Motor neuron (in vitro differentiated cells): ENCODE measurements around the gene SLC39A11. TPM values are rescaled to one million over a fixed set of nuclear protein-coding genes. Genes with fewer than 3 reads are reported as not detected.
"Not testable (repeated sequence)": the region's sequence is repeated elsewhere in the genome, so short reads cannot be mapped to it uniquely, and the experiment has no call there.

Experiments used
- ATAC-seq, 8 experiments: fragments of 200-7000 bp; cut with Tn5 transposase; replicated peaks in 6 of 8; 2 replicates each; pipeline ENCODE4 v1.8.0; 2021; ENCODE audit warnings: mild to moderate bottlenecking in 8 of 8, moderate library complexity in 8 of 8
- H3K27ac ChIP-seq, 2 donors: fragments of 250-450 bp; sonication (Bioruptor Pico); 2 replicates each; pipeline ENCODE4 v1.9.0; 2021; ENCODE audit warnings: antibody characterized with exemption in 2 of 2, mild to moderate bottlenecking in 2 of 2, moderate library complexity in 1 of 2
- H3K4me1 ChIP-seq, 2 donors: fragments of 250-450 bp; sonication (Bioruptor Pico); replicated peaks in 1 of 2; 2 replicates each; pipeline ENCODE4 v1.6.1; 2021; ENCODE audit warnings: antibody characterized with exemption in 2 of 2, mild to moderate bottlenecking in 2 of 2, moderate library complexity in 1 of 2
- H3K4me3 ChIP-seq, 5 donors: fragments of 250-450 bp; sonication (Bioruptor Pico); 2 replicates each; pipeline ENCODE4 v1.9.0; 2021; ENCODE audit warnings: antibody characterized with exemption in 5 of 5, mild to moderate bottlenecking in 5 of 5, moderate library complexity in 4 of 5
- WGBS, 10 experiments: fragments of 450-650 bp; shearing (Covaris generic); methylation state at CpG; one replicate each; pipeline ENCODE4 v1.0.0; 2022; 5-methylcytosine and 5-hydroxymethylcytosine counted together
- in situ Hi-C, 9 experiments: fragments of 400-800 bp; cut with MboI; loops; one replicate each; pipeline ENCODE4 v1.15.0; 2021; ENCODE audit warnings: low sequenced_read_pairs in 9 of 9, low pct_unique_long_range_greater_than_20kb in 2 of 9; ENCODE audit not compliant: unreplicated experiment in 9 of 9
- total RNA-seq, 8 experiments: library from RNA; unstranded; fragments of 300-600 nt; gene quantifications; 2 replicates each; pipeline versions ENCODE4 v1.2.3 to v1.2.4, GENCODE V29; 2022

SLC39A11 gene
- total RNA-seq, 8 experiments from 2014 or later, result 5.3 to 27.3 (median 10.8) TPM

DNA sequence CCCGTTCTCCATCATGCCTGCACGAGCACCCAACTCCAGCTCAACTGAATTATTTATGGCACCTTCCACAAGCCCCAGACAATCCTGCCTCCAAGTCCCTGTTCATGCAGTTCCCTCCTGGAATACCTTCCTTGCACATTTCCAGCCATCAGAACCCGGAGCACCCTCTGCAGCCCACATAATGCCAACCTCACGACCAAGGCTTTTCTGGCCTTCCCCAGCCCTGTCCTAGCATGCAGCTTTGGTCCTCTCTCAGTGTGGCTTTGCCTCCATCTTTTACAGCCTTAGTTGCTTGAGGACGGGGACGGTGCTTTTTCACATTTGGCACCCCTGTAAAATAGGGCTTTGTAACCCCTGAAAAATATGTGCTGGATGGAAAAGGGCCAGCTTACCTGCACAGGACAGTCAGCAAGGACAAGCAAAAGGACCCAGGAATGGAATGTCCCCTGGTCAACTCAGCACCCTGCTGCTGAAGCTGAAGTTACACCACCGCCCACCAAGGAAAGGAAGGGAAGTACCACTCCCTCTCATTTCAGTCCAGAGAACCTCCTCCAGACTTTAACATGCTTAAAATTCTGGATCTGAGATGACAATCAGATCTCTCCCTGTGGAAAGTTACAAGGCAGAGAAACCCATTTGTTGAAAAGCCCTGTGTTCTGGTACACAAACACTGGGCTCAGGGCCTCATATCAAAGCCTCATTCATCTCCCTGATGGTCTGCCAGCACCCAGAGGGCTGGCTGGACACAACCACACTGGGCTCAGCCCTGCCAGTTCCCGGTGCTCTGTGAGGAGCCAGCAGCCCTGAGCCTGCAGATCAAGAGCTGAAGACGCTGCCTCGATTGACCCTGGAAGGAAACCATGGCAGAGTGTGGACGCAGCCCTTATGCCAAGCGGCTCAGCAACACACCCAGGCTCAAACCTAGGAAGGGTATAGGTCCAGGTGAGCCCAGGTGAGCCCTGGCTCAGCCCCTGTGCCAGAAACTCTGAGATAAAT, 2.9 kb downstream of the SLC39A11 start:
- Histone ChIP-seq H3K4me1 (peaks cover 7 to 9% of the 10 kb centered on the region in 2 donors), H3K27ac (no peak overlapping the region), H3K4me3 (no peak overlapping the region)
- in situ Hi-C loops, result no loop called here
- WGBS, 10 experiments, result 43 to 97% (median 80%) methylated on average over 1 to 11 of the region's 12 CpGs; no CpG with 5 or more reads in 1 of the 10 experiments
- peak in 1 of 8 experiments; percentile 8 for ATAC-seq

DNA sequence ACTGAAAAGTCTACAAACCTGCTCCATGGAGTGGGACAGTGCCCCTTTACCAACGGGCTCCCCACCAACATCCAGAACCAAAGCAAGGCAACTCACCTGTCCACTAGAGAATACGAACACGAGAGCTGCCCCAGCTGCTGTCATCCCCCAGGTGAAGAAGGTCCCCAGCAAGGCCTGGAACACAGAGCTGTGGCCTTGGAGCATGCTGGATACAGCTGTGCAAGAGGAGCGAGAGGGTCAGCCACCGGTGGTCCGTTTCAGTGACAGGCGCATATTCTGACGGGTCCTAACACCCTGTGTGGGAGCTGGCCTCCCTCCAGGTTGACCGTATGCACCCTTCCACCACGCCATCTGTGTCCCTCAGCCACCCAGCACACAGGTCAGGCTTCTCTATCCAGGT, 3.9 kb downstream of the SLC39A11 start:
- ATAC-seq, result no peak
- Histone ChIP-seq H3K4me3 (no peak overlapping the region), H3K27ac (no peak overlapping the region), H3K4me1 (peaks cover 7 to 9% of the 10 kb centered on the region in 2 donors)
- WGBS, 10 experiments, result 100% methylated on average over 1 to 2 of the region's 10 CpGs; no CpG with 5 or more reads in 7 of the 10 experiments
- in situ Hi-C loops, result no loop called here

DNA sequence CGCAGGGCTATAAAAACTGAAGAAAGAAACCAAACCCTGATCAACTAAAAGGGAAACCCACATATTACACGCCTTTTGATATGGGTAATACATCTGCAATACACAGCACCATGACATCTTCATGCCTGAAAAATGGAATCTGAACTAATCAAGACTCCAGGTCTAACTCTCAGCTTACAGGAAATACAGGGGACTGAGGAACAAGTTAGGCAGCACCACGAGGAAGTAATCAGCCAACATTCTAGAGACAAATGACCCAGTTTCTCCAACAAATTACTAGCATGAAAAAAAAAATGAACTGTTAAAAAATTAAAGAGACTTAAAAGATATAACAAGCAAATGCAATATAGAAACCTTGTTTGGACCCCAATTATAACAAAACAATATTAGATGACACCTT, 9.1 kb downstream of the SLC39A11 start:
- in situ Hi-C loops, result no loop called here
- Histone ChIP-seq H3K4me1 (no peaks in the 10 kb centered on the region), H3K27ac (no peak overlapping the region), H3K4me3 (no peak overlapping the region)
- 40 to 100% (median 80%) methylated on average over 1 to 3 of the region's 3 CpGs; no CpG with 5 or more reads in 1 of the 10 experiments for WGBS, 10 experiments
- no peak for ATAC-seq

DNA sequence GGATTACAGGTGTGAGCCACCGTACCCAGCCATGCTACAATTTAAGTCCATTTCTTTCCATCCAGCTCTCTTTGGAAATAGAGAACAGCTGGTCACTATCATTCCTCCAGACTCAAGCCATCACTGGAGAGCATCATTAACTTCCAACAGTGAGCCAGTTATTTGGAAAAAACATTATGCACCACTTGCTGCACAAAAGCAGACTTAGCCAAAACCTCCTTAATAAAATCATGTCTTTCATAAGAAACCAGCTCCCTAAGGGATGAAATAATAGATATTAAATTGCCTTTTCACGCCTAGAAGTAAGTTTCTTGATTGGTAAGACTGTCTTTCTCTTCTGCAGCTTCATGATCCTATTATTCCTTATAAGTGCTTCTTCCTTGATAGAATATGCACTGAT, 17.9 kb downstream of the SLC39A11 start:
- H3K4me3 ChIP-seq, result no peak overlapping the region
- WGBS, 10 experiments, result 33 to 100% (median 96%) methylated on average over 1 to 2 of the region's 2 CpGs; no CpG with 5 or more reads in 4 of the 10 experiments
- peaks cover 12 to 15% of the 10 kb centered on the region in 2 donors for H3K4me1 ChIP-seq
- in situ Hi-C loops, result no loop called here
- ATAC-seq, result no peak
- H3K27ac ChIP-seq, result no peak overlapping the region

DNA sequence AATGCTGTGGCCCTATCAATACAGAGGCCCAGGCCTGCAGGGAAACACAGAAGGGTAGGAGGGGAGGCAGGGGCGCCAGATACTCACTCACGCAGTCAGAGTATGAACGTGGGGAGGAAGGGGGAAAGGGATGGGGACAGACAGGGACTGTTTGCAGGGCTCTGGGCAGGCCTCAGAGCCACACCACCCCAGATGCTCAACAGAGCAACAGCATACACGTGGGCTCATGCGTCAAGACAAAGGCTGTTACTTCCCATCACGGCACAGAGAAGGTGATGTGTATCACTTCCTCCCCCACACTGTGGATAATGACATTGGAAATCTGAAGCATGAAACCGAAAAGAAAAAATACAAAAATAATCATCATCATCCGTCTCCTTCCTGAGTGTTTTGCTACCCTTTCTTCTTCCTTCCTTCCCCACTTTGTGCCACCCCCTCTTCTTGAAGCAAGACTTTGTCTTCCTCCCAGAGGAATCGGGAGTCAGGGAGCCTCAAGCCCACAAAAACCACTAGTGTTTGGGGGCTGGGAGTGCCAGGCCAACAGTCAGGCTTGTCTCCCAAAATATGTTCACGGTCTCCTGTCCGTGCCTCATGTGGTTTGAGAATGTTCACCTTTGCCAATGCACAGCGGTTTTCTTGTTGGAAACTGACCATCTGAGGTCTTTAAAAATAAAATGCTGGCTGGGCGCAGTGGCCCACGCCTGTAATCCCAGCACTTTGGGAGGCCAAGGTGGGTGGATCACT, 20.1 kb downstream of the SLC39A11 start:
- peaks cover 12 to 15% of the 10 kb centered on the region in 2 donors for H3K4me1 ChIP-seq
- H3K27ac ChIP-seq, result peak overlapping the region; percentile 42 to 79
- peak in 5 of 8 experiments; percentile 34 to 96 (median 82) for ATAC-seq
- in situ Hi-C loops, result no loop called here
- 40 to 100% (median 78%) methylated on average over 1 to 11 of the region's 14 CpGs; no CpG with 5 or more reads in 1 of the 10 experiments for WGBS, 10 experiments
- H3K4me3 ChIP-seq, result no peak overlapping the region

DNA sequence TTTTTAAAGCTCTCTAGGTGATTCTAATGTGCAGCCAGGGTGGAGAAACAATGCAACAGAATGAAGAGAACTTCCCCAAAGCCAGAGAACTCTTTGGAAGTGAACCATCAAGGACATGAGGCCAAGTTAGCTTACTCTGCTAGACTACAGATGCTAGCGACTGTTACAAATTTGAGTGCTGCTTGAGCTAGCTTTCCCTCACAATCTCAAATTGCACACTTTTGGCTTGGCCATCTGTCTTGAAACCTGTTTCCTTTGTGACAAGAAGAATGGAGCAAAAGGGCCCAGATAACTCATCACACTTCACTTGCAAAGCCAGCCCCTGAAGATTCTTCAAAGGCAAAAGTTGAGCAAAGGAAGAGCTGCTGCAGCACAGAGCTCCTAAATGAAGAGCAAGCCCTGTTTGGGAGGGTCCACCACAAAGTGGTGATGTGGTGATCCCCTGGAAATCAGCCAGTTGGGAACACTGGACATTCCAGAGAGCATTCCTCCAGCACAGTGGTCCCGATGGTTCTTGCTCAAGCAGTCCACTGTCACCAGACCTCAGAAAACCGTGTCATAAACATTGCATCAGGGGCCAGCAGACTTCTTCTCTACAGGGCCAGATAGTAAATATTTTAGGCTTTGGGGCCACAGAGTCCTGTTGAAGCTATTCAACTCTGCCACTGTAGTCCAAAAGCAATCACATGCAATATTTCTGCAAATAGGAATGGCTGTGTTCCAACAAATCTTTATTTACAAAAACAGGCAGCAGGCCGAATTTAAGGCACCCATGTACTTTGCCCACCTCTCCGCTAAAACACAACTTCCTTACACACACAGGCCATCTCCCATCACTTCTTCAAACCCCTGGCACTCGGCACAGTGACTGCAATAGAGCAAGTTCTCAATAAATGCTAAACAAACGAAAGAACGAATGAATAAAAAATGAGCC, 21.2 kb downstream of the SLC39A11 start:
- Histone ChIP-seq H3K4me3 (no peak overlapping the region), H3K27ac (no peak overlapping the region), H3K4me1 (peaks cover 12 to 15% of the 10 kb centered on the region in 2 donors)
- in situ Hi-C loops, result no loop called here
- 33 to 94% (median 84%) methylated on average over 1 to 8 of the region's 8 CpGs; no CpG with 5 or more reads in 1 of the 10 experiments for WGBS, 10 experiments
- ATAC-seq, result peak in 1 of 8 experiments; percentile 51

DNA sequence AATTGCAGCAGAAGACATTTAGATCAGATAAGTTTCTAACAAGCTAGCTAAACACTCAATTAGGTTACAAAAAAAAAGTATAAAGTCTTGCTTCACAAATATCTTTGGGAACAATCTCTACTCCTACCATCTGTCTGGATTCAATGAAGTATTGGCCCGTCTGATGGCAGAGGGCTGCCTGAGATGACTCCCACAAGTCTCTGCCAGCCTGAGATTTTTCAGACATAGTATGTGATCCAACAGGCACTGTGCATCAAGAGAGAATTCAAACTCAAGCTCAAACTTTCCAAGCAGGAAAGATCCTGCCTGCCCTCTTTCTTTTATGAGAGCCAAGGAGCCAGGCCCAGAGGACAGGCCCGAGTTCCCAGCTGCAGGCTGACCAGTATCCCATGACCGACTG, 22.6 kb downstream of the SLC39A11 start:
- 50 to 100% (median 92%) methylated on average over 1 to 3 of the region's 3 CpGs; no CpG with 5 or more reads in 5 of the 10 experiments for WGBS, 10 experiments
- in situ Hi-C loops, result no loop called here

DNA sequence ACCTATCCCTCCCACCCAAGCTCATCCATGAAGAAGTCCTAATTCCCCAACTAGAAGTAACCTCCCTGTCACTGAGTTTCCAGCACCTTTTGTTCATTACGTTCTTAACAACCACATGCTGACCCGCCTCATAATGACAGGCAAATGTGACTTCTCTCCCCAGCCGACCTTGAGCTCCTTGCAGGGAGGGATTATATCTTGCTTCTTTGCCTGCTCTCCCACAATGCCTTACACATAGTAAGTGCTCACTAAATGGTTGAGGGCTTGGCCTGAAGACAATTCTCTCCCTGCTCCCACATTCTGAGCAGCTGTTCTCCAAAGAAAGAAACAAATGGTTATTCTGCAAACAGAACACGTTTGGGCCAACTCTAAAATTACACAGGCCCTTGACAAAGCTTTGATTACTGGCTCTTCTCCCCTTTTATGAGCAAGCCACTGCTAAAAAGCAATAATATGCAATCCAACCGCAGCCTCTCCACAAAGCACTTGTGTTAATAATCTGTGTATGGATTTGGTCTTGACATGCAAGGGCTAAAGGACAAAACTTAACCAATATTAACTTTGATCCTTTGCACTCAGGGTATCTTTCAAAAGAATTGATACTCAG, 23.2 kb downstream of the SLC39A11 start:
- in situ Hi-C loops, result no loop called here
- H3K4me3 ChIP-seq, result no peak overlapping the region
- H3K4me1 ChIP-seq, result peaks cover 12 to 15% of the 10 kb centered on the region in 2 donors
- ATAC-seq, result no peak
- H3K27ac ChIP-seq, result no peak overlapping the region
- 0 to 100% (median 64%) methylated on average over 1 to 5 of the region's 5 CpGs; no CpG with 5 or more reads in 2 of the 10 experiments for WGBS, 10 experiments

More for the DNA sequence above, 22.6 kb downstream of the SLC39A11 start:
- Histone ChIP-seq H3K27ac (no peak overlapping the region), H3K4me1 (peaks cover 12 to 15% of the 10 kb centered on the region in 2 donors), H3K4me3 (no peak overlapping the region)
- ATAC-seq, result no peak

DNA sequence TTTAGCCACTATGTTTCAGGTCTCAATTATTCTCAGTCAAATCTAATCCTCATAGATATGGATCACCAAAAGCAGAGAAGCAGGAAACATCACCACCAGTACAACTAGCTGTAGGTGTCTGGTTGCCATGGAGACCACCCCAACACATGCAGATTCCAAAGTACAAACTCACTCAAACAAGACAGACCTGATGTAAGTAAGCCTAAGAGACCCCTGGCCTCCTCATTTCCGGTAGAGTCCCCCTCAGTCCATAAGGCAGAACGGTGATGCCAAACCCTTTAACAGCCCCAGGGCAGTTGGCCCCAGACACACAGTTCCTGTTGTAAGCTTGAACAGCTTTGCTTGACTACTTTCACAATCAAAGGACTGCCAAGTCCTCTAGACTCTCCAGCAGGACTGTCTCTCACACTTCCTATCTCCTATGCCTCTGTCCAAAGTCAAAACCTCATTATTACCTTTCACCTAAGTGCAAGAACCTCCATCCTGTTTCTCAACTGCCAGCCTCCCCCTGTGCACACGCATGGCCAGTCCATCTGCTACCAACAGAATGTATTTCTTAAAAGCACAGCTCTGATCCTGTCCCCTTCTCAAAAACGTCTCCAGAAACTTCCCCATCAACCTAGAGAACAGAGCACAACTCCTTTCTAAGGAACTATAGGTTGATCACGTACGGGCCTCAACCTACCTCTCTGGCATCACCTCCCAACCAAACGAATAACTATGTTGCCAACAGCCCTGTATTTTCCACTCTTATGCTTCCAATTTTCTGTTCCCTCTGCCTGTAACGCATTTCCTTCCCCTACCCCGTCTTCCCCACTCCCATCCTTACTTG, 23.9 kb downstream of the SLC39A11 start:
- ATAC-seq, result peak in 2 of 8 experiments; percentile 25 to 29
- in situ Hi-C loops, result no loop called here
- WGBS, 10 experiments, result 75 to 95% (median 86%) methylated on average over 3 to 9 of the region's 9 CpGs; no CpG with 5 or more reads in 2 of the 10 experiments
- peaks cover 12 to 13% of the 10 kb centered on the region in 2 donors for H3K4me1 ChIP-seq
- H3K4me3 ChIP-seq, result no peak overlapping the region
- no peak overlapping the region for H3K27ac ChIP-seq

DNA sequence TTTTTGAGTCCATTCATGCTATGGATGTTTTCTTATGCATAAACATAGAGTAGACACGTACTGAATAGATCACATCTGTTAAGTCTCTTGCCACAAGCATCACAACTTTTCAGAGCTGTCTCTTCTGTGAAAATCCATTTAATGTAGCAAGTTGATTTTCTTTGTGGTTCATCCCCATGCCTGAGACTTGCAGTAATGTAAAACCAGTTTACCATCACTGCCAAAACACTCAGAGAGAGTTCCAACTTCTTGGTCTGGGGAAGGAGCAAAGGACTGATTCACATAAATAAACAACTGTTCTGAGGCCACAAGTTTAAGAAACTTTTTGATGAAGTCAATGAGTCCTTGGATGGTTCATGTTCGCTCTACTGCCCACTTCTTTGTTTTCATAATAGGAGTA, 24.8 kb downstream of the SLC39A11 start:
- peaks cover 12% of the 10 kb centered on the region in 2 donors for H3K4me1 ChIP-seq
- 33 to 100% (median 100%) methylated on average over 1 to 2 of the region's 2 CpGs; no CpG with 5 or more reads in 5 of the 10 experiments for WGBS, 10 experiments
- H3K27ac ChIP-seq, in situ Hi-C loops, H3K4me3 ChIP-seq, ATAC-seq: not testable (repeated sequence)

DNA sequence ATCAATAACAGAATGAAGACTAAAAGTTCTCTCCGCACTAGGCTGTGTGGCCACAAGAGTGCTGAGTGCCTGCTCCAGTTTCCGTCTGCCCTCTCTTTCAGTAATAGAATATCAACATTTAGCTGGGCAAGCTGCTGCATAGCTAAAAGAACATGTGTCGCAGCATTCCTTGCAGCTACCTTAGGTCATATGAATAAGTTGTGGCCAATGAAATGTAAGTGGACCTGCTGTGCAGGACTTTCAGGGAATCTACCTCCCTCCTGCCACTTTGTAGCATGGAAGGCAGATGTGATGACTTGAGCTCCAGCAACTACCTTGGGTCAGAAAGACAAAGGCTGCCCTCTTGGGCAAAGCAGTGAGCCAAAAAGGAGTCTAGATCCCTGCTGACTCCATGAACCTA, 25.4 kb downstream of the SLC39A11 start:
- Histone ChIP-seq H3K27ac (no peak overlapping the region), H3K4me1 (peaks cover 6 to 7% of the 10 kb centered on the region in 2 donors), H3K4me3 (no peak overlapping the region)
- 90 to 100% (median 97%) methylated on average over 2 to 3 of the region's 3 CpGs; no CpG with 5 or more reads in 1 of the 10 experiments for WGBS, 10 experiments
- in situ Hi-C loops, result no loop called here
- ATAC-seq, result no peak
